ENCODE measurements around the gene CEBPA.

CEBPA gene

DNA sequence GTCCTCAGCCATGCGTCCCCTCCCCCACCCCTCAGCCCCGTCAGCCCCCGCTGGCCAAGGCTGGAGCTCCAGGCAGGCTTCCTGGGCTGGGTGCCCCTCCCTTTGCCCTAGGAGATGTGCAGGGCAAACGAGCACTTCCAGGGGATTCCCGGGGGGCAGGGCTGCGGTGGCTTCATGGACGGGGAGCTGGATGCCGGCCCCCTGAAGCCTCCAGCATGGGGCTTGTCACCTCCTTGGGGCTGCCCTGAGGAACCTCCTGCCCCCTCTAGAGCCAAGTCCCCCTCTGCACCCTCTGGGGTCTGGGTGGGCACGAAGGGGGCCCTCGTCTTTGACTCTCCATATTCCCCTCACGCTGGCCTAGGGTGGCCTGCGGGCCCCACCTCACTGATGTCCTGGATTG, 51.3 kb downstream of the CEBPA start:
- DNase-seq (ENCODE audit: low read depth, low spot score), result no peak

DNA sequence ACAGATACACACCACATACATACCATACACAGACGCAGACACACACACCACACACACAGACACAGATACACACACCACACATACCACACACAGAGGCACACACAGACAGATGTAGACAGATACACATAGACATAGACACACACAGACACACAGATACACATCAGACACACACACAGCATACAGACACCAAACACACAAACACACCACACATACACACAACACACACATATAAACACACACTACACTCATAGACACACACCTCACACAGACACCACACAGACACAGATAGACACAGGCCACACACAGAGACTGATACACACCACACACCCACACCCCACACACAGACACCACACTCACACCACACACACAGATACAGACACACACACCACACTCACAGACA, 51.8 kb downstream of the CEBPA start:
- DNase-seq (ENCODE audit: low read depth, low spot score), result no peak

Data from activated naive CD8-positive, alpha-beta T cell treated with anti-CD3 and anti-CD28 coated beads, Interleukin-2, amount 50 U/mL, for 16 hours (primary cell).